ENCODE results near the gene PDC.
"Not testable (repeated sequence)": the region's sequence is repeated elsewhere in the genome, so short reads cannot be mapped to it uniquely, and the experiment has no call there.

PDC gene

GRCh38 chr1:186463926-186464325 lies 3.0 kb upstream of the PDC start:
- no peak for DNase-seq

- DNase-seq = no peak
These were observed 2.6 kb upstream of the PDC start for GRCh38 chr1:186463511-186463910.

GRCh38 chr1:186459161-186459560 lies 1.8 kb downstream of the PDC start:
- not testable (repeated sequence) for DNase-seq

- DNase-seq = no peak
These were observed 4.1 kb downstream of the PDC start for GRCh38 chr1:186456729-186457255.

- DNase-seq = no peak
These were observed 5.9 kb downstream of the PDC start for GRCh38 chr1:186454981-186455380.

GRCh38 chr1:186446152-186446551 lies 14.8 kb downstream of the PDC start:
- DNase-seq = no peak

- DNase-seq = no peak
These were observed 17.3 kb downstream of the PDC start for GRCh38 chr1:186443638-186444037.

GRCh38 chr1:186442651-186443375 lies 18.1 kb downstream of the PDC start:
- DNase-seq = no peak

- DNase-seq = no peak
These were observed 20.3 kb downstream of the PDC start for GRCh38 chr1:186440584-186440983.

- DNase-seq = no peak
These were observed 22.3 kb downstream of the PDC start for GRCh38 chr1:186438567-186438966.

GRCh38 chr1:186435336-186435735 lies 25.6 kb downstream of the PDC start:
- no peak for DNase-seq

- no peak for DNase-seq
These were observed 31.9 kb downstream of the PDC start for GRCh38 chr1:186429017-186429416.

- no peak for DNase-seq
These were observed 34.8 kb downstream of the PDC start for GRCh38 chr1:186426118-186426517.

GRCh38 chr1:186424539-186424938 lies 36.4 kb downstream of the PDC start:
- DNase-seq = no peak

GRCh38 chr1:186421446-186421845 lies 39.5 kb downstream of the PDC start:
- no peak for DNase-seq

GRCh38 chr1:186420923-186421322 lies 40.0 kb downstream of the PDC start:
- DNase-seq = no peak

GRCh38 chr1:186420311-186420710 lies 40.6 kb downstream of the PDC start:
- no peak for DNase-seq

- DNase-seq = peak; percentile 50
These were observed 42.4 kb downstream of the PDC start for GRCh38 chr1:186418503-186418902.

GRCh38 chr1:186413319-186413718 lies 47.6 kb downstream of the PDC start:
- DNase-seq = no peak

GRCh38 chr1:186409091-186409490 lies 51.8 kb downstream of the PDC start:
- no peak for DNase-seq

- peak; percentile 50 for DNase-seq
These were observed 56.4 kb downstream of the PDC start for GRCh38 chr1:186404454-186405051.

GRCh38 chr1:186403632-186404031 lies 57.3 kb downstream of the PDC start:
- DNase-seq = no peak

- DNase-seq = not testable (repeated sequence)
These were observed 59.5 kb downstream of the PDC start for GRCh38 chr1:186401446-186401845.

Data from NCI-H1092 treated with DMSO at 0.1 percent for 48 hours (cell line).